HepG2 (cell line): ENCODE results near the gene NT5DC1. TPM values are rescaled to one million over a fixed set of nuclear protein-coding genes. Genes with fewer than 3 reads are reported as not detected.

Source experiments
- BRD4 ChIP-seq: sonication (generic); formaldehyde crosslinking; IDR thresholded peaks from 2 replicates; pipeline ENCODE4 v1.4.0; 2020; ENCODE audit warnings: missing genetic modification reagents
- FOXP1 ChIP-seq, 2 experiments: fragments of 450-650 bp in 1 of 2; IDR thresholded peaks; 2 replicates each; pipeline ENCODE4 v1.6.1; 2017 to 2018; ENCODE audit warnings: antibody characterized with exemption in 1 of 2
- GPBP1L1 ChIP-seq: sonication (generic); formaldehyde crosslinking; IDR thresholded peaks from 2 replicates; pipeline ENCODE4 v1.5.0; 2020; ENCODE audit warnings: mild to moderate bottlenecking, missing genetic modification reagents
- IKZF5 ChIP-seq: IDR thresholded peaks from 2 replicates; pipeline ENCODE4 v1.6.1; 2018; ENCODE audit warnings: missing genetic modification reagents, mild to moderate bottlenecking, missing compliant biosample characterization
- ISX ChIP-seq: sonication (generic); formaldehyde crosslinking; conservative IDR thresholded peaks from 2 replicates; pipeline ENCODE4 v1.5.0; 2020; ENCODE audit warnings: missing genetic modification reagents
- PLRG1 ChIP-seq: fragments of 450-650 bp; conservative IDR thresholded peaks from 2 replicates; pipeline ENCODE4 v1.6.1; 2016
- RAD21 ChIP-seq: fragments of 450-650 bp; formaldehyde crosslinking; IDR thresholded peaks from 2 replicates; pipeline ENCODE4 v1.5.0; 2020; ENCODE audit warnings: mild to moderate bottlenecking
- RBFOX2 ChIP-seq: fragments of 200-400 bp; formaldehyde crosslinking; IDR thresholded peaks from 2 replicates; pipeline ENCODE4 v1.6.1; 2017; ENCODE audit warnings: low read depth, mild to moderate bottlenecking, low read length
- RFX1 ChIP-seq: fragments of 450-650 bp; IDR thresholded peaks from 2 replicates; pipeline ENCODE4 v1.6.1; 2017
- RFX5 ChIP-seq: IDR thresholded peaks from 2 replicates; pipeline ENCODE4 v1.6.1; 2011; ENCODE audit warnings: low read depth, low read length, improper control_type of control experiment
- SP5 ChIP-seq: IDR thresholded peaks from 2 replicates; pipeline ENCODE4 v1.6.1; 2016; ENCODE audit warnings: low read depth, borderline replicate concordance
- TBX2 ChIP-seq: sonication (generic); formaldehyde crosslinking; IDR thresholded peaks from 2 replicates; pipeline ENCODE4 v1.5.0; 2020; ENCODE audit warnings: missing genetic modification reagents, mild to moderate bottlenecking, borderline replicate concordance
- TMF1 ChIP-seq: sonication (generic); formaldehyde crosslinking; IDR thresholded peaks from 2 replicates; pipeline ENCODE4 v1.8.1; 2022; ENCODE audit warnings: low read depth, missing genetic modification reagents
- USF2 ChIP-seq, 2 experiments: sonication (generic) in 1 of 2; formaldehyde crosslinking in 1 of 2; IDR thresholded peaks; 2 replicates each; pipeline versions ENCODE4 v1.5.1 to v1.6.1; 2011 to 2020; ENCODE audit warnings: borderline replicate concordance in 1 of 2, low read depth in 1 of 2, low read length in 1 of 2, mild to moderate bottlenecking in 1 of 2, missing genetic modification reagents in 1 of 2, moderate library complexity in 1 of 2
- WIZ ChIP-seq: sonication (generic); formaldehyde crosslinking; IDR thresholded peaks from 2 replicates; pipeline ENCODE4 v1.5.1; 2020; ENCODE audit warnings: mild to moderate bottlenecking, missing genetic modification reagents
- ZEB1 ChIP-seq: IDR thresholded peaks from 2 replicates; pipeline ENCODE4 v1.6.1; 2012; ENCODE audit warnings: mild to moderate bottlenecking, low read depth, inconsistent platforms; ENCODE audit not compliant: insufficient replicate concordance
- ZGPAT ChIP-seq: IDR thresholded peaks from 2 replicates; pipeline ENCODE4 v1.6.1; 2016; ENCODE audit warnings: mild to moderate bottlenecking
- ZNF33B ChIP-seq: sonication (generic); formaldehyde crosslinking; IDR thresholded peaks from 2 replicates; pipeline ENCODE4 v1.5.1; 2020; ENCODE audit warnings: mild to moderate bottlenecking, missing genetic modification reagents
- ZNF354B ChIP-seq: sonication (generic); formaldehyde crosslinking; IDR thresholded peaks from 2 replicates; pipeline ENCODE4 v1.8.0; 2022; ENCODE audit warnings: mild to moderate bottlenecking, missing genetic modification reagents
- ZNF577 ChIP-seq: sonication (generic); formaldehyde crosslinking; IDR thresholded peaks from 2 replicates; pipeline ENCODE4 v1.4.0; 2020; ENCODE audit warnings: mild to moderate bottlenecking, low read depth, missing genetic modification reagents, borderline replicate concordance
- ZNF678 ChIP-seq: sonication (generic); formaldehyde crosslinking; IDR thresholded peaks from 2 replicates; pipeline ENCODE4 v1.4.0; 2020; ENCODE audit warnings: mild to moderate bottlenecking, missing genetic modification reagents
- ZNF746 ChIP-seq: sonication (generic); formaldehyde crosslinking; IDR thresholded peaks from 2 replicates; pipeline ENCODE4 v1.8.0; 2022; ENCODE audit warnings: mild to moderate bottlenecking, missing genetic modification reagents
- ZNF883 ChIP-seq: sonication (generic); formaldehyde crosslinking; IDR thresholded peaks from 2 replicates; pipeline ENCODE4 v1.5.1; 2020; ENCODE audit warnings: mild to moderate bottlenecking, missing genetic modification reagents; ENCODE audit errors: not compliant biosample characterization
- ZSCAN9 ChIP-seq: IDR thresholded peaks from 2 replicates; pipeline ENCODE4 v1.6.1; 2016; ENCODE audit warnings: borderline replicate concordance
- polyA plus RNA-seq, 8 experiments: library from polyadenylated mRNA; depleted of rRNA in 3 of 8; stranded (reverse) in 7 of 8; unstranded in 1 of 8; fragments of >200 nt; fragmentation: Illumina TruSeq in 4 of 8; extraction: Trizol in 4 of 8; gene quantifications; 2 replicates each; pipeline versions ENCODE4 v1.2.1 to v1.2.3, GENCODE V29; 2011 to 2016; ENCODE audit warnings: low read depth in 4 of 8, missing spikeins in 1 of 8, mixed read lengths in 1 of 8; ENCODE audit not compliant: insufficient read depth in 1 of 8
- total RNA-seq, 5 experiments: library from RNA; depleted of rRNA; stranded (reverse); fragments of >200 nt; fragmentation: Illumina TruSeq; extraction: Trizol; gene quantifications; 2 replicates each; pipeline ENCODE4 v1.2.3, GENCODE V29; 2016; ENCODE audit warnings: low read depth in 1 of 5

NT5DC1 gene
- total and polyA plus RNA-seq, 2 of the 13 experiments (the other 11 are each of a cell fraction or from before 2014, with no cell fraction given) = 27.0 to 56.1 TPM

- TF ChIP-seq USF2 (IDR thresholded peaks at IDR 0.05; ENCODE audit: low read depth, low read length) (no peak), USF2 (CRISPR knock-in tag; IDR thresholded peaks at IDR 0.05; ENCODE audit: borderline replicate concordance) (no peak), BRD4 (CRISPR knock-in tag) (peak; percentile 90), RBFOX2 (peak; percentile 88), ZGPAT (CRISPR knock-in tag) (peak; percentile 85), ZEB1 (peak; percentile 60), ZSCAN9 (CRISPR knock-in tag) (no peak), SP5 (no peak), ZNF678 (CRISPR knock-in tag) (peak; percentile 80), PLRG1 (no peak), IKZF5 (CRISPR knock-in tag) (peak; percentile 75), ZNF746 (0 out of 2 replicates have a peak, but pooled peaks have one; percentile 30), RAD21 (CRISPR knock-in tag) (peak; percentile 28; the same call in 1 of the 2 replicates), ZNF33B (peak; percentile 60; the same call in 1 of the 2 replicates), TBX2 (CRISPR knock-in tag) (peak; percentile 63; the same call in 1 of the 2 replicates), ZNF354B (peak; percentile 93), FOXP1 (IDR thresholded peaks at IDR 0.05) (no peak), FOXP1 (CRISPR knock-in tag; IDR thresholded peaks at IDR 0.05) (no peak), ZNF577 (CRISPR knock-in tag) (no peak), ZNF883 (CRISPR knock-in tag) (peak; percentile 82), TMF1 (CRISPR knock-in tag) (peak; percentile 54; the same call in 1 of the 2 replicates), RFX5 (peak; percentile 99), ISX (CRISPR knock-in tag) (no peak), GPBP1L1 (no peak), RFX1 (peak; percentile 77), WIZ (CRISPR knock-in tag) (no peak)
Measured at GRCh38 chr6:116279232-116280160, 178.8 kb downstream of the NT5DC1 start, which contains the start of gene TSPYL1 (continued).
